KG1 (cell line): ENCODE data around the gene SH3BP2.

Source experiments
- DNase-seq: peaks from one replicate; lab custom pipeline; 2025; lab: John Stamatoyannopoulos, UW

SH3BP2 gene

GRCh38 chr4:2792711-2793585, at the start of gene SH3BP2:
Gene SH3BP2 (plus strand): TSS chr4:2793085. CDS start chr4:2820618, 27,533 bp downstream.
- DNase-seq = no peak

GRCh38 chr4:2743518-2744445, 49.1 kb upstream of the SH3BP2 start:
- DNase-seq = no peak

- no peak for DNase-seq
Observed at GRCh38 chr4:2744576-2745270, 48.2 kb upstream of the SH3BP2 start.

GRCh38 chr4:2745516-2745915, 47.4 kb upstream of the SH3BP2 start:
- no peak for DNase-seq

- no peak for DNase-seq
Observed at GRCh38 chr4:2745981-2746806, 46.7 kb upstream of the SH3BP2 start.

- DNase-seq = no peak
Observed at GRCh38 chr4:2746891-2747695, 45.8 kb upstream of the SH3BP2 start.

GRCh38 chr4:2750719-2751605, 41.9 kb upstream of the SH3BP2 start:
- DNase-seq = no peak

GRCh38 chr4:2753436-2753835, 39.4 kb upstream of the SH3BP2 start:
- no peak for DNase-seq

GRCh38 chr4:2754848-2755819, 37.8 kb upstream of the SH3BP2 start:
- DNase-seq = no peak

- peak; percentile 37 for DNase-seq
Observed at GRCh38 chr4:2755821-2756690, 36.8 kb upstream of the SH3BP2 start, which contains the start of gene TNIP2. Gene TNIP2 (minus strand): TSS chr4:2756336. CDS start chr4:2756289, 47 bp downstream.

- no peak for DNase-seq
Observed at GRCh38 chr4:2756691-2757350, 36.1 kb upstream of the SH3BP2 start.

GRCh38 chr4:2757426-2757825, 35.5 kb upstream of the SH3BP2 start:
- no peak for DNase-seq

- DNase-seq = no peak
Observed at GRCh38 chr4:2761035-2761923, 31.6 kb upstream of the SH3BP2 start.

- no peak for DNase-seq
Observed at GRCh38 chr4:2762048-2762447, 30.8 kb upstream of the SH3BP2 start.
